22Rv1 (cell line): Measurements from ENCODE around the gene PLB1.

Experiments
- CTCF ChIP-seq: fragments of 450-650 bp; IDR thresholded peaks from 2 replicates; pipeline ENCODE4 v1.5.1; 2017; ENCODE audit warnings: mild to moderate bottlenecking
- ZFX ChIP-seq: fragments of 450-650 bp; IDR thresholded peaks from 2 replicates; pipeline ENCODE4 v1.6.1; 2017; ENCODE audit warnings: antibody characterized with exemption, borderline replicate concordance

GRCh38 chr2:28689771-28690170 is 193.9 kb downstream of the PLB1 start:
- TF ChIP-seq CTCF, result no peak
- no peak for TF ChIP-seq ZFX
